HG02678 (cell line): Measurements from ENCODE around the gene EMC6.
A peak's percentile ranks its signal among the peaks of the same experiment; 100 is the strongest.
"Not testable (repeated sequence)": the region's sequence is repeated elsewhere in the genome, so short reads cannot be mapped to it uniquely, and the experiment has no call there.

Source experiments
- ATAC-seq: cut with Tn5 transposase; IDR thresholded peaks from one replicate; pipeline ENCODE4 v1.9.1; 2021; ENCODE audit warnings: mild to moderate bottlenecking, moderate library complexity; ENCODE audit not compliant: unreplicated experiment

The EMC6 gene

GRCh38 chr17:3679531-3680126 is 11.0 kb downstream of the EMC6 start:
- no peak for ATAC-seq

GRCh38 chr17:3681057-3681456 is 12.4 kb downstream of the EMC6 start:
- no peak for ATAC-seq

GRCh38 chr17:3681565-3681964 is 13.0 kb downstream of the EMC6 start:
- ATAC-seq, result no peak

- no peak for ATAC-seq
Measured at GRCh38 chr17:3682033-3682432, 13.4 kb downstream of the EMC6 start.

- ATAC-seq, result peak; percentile 71
Measured at GRCh38 chr17:3683054-3683511, 14.5 kb downstream of the EMC6 start.

- ATAC-seq, result no peak
Measured at GRCh38 chr17:3685174-3685573, 16.6 kb downstream of the EMC6 start.

- ATAC-seq, result no peak
Measured at GRCh38 chr17:3688027-3688553, 19.5 kb downstream of the EMC6 start.

GRCh38 chr17:3688852-3689261 is 20.2 kb downstream of the EMC6 start:
- no peak for ATAC-seq

- ATAC-seq, result no peak
Measured at GRCh38 chr17:3689262-3690093, 20.9 kb downstream of the EMC6 start.

- no peak for ATAC-seq
Measured at GRCh38 chr17:3690094-3690715, 21.6 kb downstream of the EMC6 start.

GRCh38 chr17:3691617-3692067 is 23.0 kb downstream of the EMC6 start:
- no peak for ATAC-seq

GRCh38 chr17:3692346-3692745 is 23.7 kb downstream of the EMC6 start:
- no peak for ATAC-seq

- no peak for ATAC-seq
Measured at GRCh38 chr17:3693141-3693540, 24.5 kb downstream of the EMC6 start.

GRCh38 chr17:3693829-3694231 is 25.2 kb downstream of the EMC6 start:
- peak; percentile 45 for ATAC-seq

GRCh38 chr17:3695129-3695722 is 26.6 kb downstream of the EMC6 start:
- ATAC-seq, result no peak

GRCh38 chr17:3695723-3696411 is 27.3 kb downstream of the EMC6 start, which contains the start of gene P2RX5:
Gene P2RX5 (minus strand): TSS chr17:3696155. CDS start chr17:3696005, 150 bp downstream.
- no peak for ATAC-seq

- no peak for ATAC-seq
Measured at GRCh38 chr17:3697103-3697476, 28.5 kb downstream of the EMC6 start.

GRCh38 chr17:3698139-3698538 is 29.5 kb downstream of the EMC6 start:
- no peak for ATAC-seq

- ATAC-seq, result no peak
Measured at GRCh38 chr17:3699951-3700350, 31.3 kb downstream of the EMC6 start.

- not testable (repeated sequence) for ATAC-seq
Measured at GRCh38 chr17:3702041-3702539, 33.5 kb downstream of the EMC6 start.
